GM18526 (cell line): Measurements from ENCODE around the gene PSMB9.

Experiments used
- POLR2A ChIP-seq: IDR thresholded peaks from 3 replicates; pipeline ENCODE4 v1.6.1; 2011; ENCODE audit not compliant: insufficient read length; ENCODE audit errors: extremely low read depth

The PSMB9 gene

GRCh38 chr6:32868257-32868788 lies 14.3 kb downstream of the PSMB9 start:
- TF ChIP-seq POLR2A, result no peak

DNA sequence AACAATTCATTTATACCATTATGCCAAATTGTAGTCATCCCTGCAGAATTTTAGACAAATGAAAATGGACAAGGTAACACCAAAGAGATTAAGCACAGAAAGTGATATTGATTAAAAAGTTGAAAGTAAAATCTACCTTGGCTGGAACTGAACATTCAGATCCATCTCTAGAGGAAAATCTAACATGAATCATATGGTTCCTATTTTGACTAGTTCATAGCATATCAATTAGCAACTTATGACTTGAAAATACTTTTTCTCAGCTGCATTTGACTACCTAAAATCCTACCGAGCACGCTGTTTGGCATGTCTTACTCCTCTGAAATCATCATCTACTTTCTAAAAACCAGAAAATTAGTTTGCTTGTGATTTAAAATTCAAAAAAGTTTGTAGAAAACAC lies 22.6 kb downstream of the PSMB9 start:
- TF ChIP-seq POLR2A, result no peak

DNA sequence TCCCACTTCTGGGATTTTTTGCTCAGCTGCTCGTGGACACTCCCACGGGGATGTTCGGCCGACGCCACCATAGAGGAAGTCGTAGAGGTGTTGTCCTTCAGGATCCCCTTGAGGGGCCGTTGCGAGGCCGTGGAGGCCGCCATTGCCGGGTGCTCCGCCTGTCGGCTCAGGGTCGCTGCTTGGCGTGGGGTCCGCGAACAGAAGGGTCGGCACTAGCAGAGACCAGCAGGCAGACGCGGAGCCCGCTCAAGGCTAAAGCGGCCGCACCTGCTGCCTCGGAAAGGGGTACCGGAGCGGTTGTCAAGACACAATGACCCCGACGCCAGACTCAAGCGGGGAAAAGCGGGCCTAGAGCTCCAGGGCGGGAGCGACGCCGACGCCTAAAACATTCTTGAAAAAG lies 25.7 kb downstream of the PSMB9 start:
- TF ChIP-seq POLR2A, result no peak

DNA sequence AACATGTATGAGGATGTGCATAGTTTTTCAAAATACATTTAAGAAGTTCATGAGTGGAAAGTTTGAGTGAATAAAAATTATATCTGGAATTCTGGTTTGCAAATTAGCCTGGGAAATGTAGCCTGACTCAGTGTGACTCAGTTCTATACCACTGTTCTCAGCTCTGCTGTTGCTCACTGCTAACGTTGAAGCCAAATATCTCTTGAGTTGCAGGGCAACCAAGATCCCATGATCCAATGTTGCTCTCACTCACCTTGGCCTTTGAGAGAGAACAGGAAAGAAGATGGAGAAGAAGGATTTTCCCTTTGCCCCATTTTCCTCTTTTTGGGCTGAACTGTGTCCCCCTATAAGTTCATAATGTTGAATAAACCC lies 28.9 kb downstream of the PSMB9 start:
- no peak for TF ChIP-seq POLR2A

GRCh38 chr6:32883789-32884188 lies 29.8 kb downstream of the PSMB9 start:
- no peak for TF ChIP-seq POLR2A

DNA sequence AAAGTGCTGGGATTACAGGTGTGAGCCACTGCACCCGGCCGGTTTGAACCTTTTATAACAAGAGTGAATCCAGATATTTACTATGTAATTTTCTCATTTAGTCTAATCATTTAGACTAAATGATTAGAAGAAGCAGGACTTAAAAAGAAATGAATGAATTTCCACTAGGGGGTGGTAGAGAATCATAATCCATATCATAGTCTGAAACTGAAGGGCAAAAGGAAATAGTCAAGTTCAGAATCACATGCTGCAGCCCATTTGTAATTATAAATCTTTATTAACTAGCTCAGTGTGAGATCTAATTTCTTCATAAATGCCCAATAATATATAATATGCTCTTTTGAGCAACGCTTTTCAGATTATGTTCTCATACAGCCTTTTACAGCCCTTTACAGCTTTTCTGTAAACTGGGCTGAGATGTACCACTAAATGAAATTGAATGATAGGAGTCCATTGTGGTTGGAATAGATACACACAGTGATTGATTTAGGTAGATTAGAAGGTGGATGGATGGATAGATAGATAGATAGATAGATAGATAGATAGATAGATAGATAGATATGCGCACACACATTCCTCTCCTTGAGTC lies 31.8 kb downstream of the PSMB9 start:
- no peak for TF ChIP-seq POLR2A

GRCh38 chr6:32886681-32887383 lies 32.8 kb downstream of the PSMB9 start:
- TF ChIP-seq POLR2A, result no peak

GRCh38 chr6:32887616-32888015 lies 33.6 kb downstream of the PSMB9 start:
- no peak for TF ChIP-seq POLR2A

- TF ChIP-seq POLR2A, result no peak
Measured at GRCh38 chr6:32888576-32888975, 34.6 kb downstream of the PSMB9 start.

DNA sequence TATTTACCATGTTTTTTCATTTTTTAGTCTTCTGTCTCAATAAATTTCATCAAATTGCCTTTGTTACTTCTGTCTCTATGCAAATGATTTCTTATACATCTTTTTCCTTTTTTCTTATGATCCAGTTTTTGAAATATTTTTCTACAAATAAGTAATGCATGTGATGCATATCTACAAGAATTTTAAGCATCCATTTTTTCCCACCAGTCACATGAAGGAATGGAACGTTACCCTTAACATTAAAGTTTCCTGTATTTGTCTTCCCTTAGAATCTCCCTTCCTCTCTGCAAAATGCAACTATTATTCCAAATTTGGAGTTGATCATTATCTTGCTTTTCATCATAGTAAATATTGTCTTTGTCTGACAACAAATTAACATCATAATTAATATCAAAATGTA lies 35.5 kb downstream of the PSMB9 start:
- no peak for TF ChIP-seq POLR2A

- TF ChIP-seq POLR2A, result no peak
Measured at GRCh38 chr6:32890831-32891230, 36.8 kb downstream of the PSMB9 start.

DNA sequence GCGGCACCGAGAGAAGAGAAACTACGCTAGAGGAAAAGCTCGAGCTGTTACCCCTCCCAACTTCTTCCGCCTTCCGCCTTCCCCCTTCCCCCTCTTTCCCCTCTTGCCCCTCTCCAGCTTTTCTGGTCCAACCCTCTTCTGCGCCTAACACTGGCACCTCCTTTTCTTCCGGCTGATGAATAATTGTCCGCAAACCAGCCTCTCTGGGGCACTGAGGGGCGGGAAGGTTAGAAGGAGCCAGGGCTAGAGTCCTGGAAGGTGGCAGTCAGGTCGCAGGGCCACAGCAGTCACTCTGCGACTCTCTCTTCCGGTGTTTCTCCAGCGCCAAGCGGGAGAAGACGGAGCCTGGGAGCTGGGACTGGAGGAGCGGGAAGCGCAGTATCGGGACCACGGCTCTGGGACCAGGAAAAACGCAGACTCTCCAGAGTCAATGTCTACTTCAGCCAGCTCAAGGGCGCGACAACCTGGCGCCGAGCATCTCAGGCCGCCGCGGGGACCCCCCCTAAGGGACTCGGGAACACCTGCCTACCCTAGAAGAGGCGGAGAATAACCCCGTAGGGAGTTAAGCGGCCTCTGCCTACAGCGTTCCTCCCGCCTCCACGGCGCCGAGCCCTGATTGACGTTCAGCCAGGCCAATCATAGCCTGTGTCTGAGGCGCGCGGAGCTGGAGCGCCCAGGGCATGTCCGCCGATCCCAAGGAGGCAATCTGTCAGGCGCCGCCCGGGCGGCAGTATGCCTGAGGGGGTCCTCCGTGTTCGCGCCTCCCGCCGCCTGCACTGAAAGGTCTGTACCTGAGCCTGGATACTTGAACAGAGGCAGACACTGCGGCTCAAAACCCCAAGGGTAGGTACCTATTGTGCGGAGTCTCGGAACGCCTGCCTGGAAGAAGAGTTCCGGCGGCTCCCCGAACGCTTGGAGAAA lies 40.4 kb downstream of the PSMB9 start:
- peak; percentile 74 for TF ChIP-seq POLR2A

GRCh38 chr6:32895006-32895345 lies 41.0 kb downstream of the PSMB9 start:
- TF ChIP-seq POLR2A, result no peak

DNA sequence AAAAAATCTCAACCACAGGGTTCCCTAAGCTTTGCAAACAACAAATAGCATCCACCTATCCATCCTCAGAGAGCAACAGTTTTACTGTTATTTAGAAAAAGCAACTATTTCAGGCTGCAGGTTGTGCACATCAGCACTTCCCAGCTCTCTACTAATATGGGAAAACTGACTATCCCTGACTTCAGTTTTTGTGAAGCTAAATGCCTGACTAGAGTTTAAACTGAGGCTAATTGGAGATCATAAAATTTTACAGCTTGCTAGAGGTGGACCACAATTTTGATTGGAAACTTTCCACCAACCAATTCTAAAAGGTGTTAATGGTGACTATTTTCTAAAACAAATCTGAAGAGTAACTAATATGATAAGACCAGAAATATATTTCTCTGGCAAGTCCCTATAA lies 50.0 kb downstream of the PSMB9 start:
- TF ChIP-seq POLR2A, result no peak

GRCh38 chr6:32905078-32905477 lies 51.1 kb downstream of the PSMB9 start:
- no peak for TF ChIP-seq POLR2A

GRCh38 chr6:32906539-32906938 lies 52.5 kb downstream of the PSMB9 start:
- TF ChIP-seq POLR2A, result no peak
